Activated CD4-positive, alpha-beta T cell treated with anti-CD3 and anti-CD28 coated beads for 48 hours (primary cell): ENCODE data around the gene ATP6V0E2.
A peak's percentile ranks its signal among the peaks of the same experiment; 100 is the strongest.

Experiments
- DNase-seq: peaks from one replicate; pipeline ENCODE4 v3.0.0-alpha.2; 2020

Gene ATP6V0E2

DNA sequence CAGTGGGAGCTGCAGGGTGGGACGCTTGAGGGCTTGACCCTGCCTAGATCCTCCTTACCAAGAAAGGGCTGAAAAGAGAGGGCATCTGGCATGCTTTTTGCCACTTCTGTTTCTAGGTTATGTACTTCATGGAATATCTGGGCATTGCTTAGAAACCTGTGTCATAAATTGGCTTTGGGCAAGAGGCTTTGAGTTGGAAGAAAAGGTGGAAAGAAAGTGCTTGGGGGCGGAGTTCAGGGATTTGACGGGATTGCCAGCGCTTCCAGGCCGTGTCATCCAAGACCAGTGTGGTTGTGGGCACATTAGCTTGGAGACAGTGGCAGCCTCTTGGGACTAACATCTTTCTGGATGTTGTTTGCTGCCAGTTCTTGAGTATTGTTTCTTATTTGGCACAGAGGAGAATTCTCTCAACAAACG is 34.8 kb upstream of the ATP6V0E2 start:
- DNase-seq: no peak

DNA sequence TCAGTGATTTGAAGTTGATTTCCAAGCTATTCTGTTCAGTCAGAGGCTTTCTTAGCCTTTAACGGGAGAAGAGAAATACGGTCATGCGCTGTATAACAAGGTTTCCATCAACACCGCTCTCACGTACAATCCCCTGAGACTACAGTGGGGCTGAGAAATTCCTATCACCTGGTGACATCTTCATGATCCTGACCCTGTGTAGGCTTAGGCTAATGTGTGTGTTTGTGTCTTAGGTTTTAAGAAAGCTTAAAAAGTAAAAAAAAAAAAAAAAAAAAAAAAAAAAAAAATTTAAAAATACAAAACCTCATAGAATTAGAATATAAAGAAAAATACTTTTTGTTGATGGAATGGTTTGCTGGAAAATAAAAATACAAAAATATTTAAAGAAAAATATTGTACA is 33.8 kb upstream of the ATP6V0E2 start:
- DNase-seq: no peak

DNA sequence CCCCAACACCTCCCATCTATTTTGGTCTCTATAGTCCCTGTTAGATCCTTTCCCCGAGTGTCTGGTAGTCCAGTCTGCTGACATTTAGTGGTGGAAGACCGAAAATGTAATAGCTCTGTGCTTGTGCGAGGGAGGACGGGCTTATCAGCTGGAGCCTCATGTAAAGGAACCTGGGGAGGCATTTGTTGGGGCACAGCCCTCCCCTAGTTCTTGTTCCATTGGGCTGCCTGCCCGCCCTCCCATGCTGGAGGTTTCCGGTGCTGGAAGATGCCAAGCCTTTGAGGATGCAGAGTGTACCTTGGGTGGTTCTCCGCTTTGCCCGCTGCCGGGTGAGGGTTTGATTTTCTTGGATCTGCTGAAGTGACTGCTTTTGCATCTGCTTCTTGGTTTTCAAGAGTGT is 30.2 kb upstream of the ATP6V0E2 start:
- DNase-seq: no peak

DNA sequence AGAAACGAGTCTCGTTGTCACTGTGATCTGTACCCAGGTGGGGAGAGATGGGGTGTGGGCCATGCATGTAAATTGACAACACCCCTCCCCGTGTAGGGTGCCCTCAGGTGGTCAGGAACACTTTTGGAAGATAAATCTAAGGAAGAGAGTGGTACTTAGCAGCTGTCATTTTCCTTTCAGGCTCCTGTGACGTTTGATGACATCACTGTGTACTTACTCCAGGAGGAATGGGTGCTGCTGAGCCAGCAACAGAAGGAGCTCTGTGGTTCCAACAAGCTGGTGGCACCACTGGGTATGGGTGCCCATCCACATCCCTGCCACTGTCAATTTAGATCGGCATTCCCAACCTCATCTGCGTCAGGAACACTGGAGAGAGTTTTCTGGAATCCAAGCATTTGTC is 29.3 kb upstream of the ATP6V0E2 start:
- DNase-seq: no peak

DNA sequence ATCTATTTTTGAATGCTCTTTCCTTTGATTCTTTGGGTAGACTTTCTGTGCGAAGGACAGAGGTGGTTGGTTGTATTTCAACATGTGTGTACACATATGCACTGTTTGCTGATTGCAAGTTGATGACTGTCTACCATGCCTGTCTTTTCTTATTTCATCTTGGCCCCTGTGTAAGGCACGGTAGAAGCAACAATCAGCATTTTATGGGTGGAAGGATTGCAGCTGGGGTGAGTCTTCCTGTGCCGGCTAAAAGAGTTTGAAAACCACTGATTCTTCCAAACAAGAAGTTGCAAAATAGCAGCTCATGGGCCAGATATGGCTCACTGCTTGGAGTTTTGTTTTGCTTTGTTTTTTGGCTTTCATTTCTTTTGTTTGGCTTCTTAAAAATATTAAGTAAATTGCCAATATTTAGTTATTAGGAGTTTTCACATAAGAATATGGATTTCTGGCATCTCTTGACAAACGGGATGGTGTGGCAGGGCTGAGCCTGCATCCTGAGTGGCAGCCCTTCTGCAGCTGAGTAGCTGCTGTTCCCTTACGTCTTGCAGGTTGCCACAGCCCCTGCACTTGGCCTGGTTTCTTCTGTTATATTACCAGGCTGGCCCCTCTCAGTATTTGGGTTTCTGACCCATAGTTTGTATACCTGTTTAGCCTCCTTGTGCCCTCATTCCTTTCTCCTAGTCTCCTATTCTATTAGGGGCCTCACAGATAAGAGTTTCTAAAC is 28.4 kb upstream of the ATP6V0E2 start:
- DNase-seq: no peak

DNA sequence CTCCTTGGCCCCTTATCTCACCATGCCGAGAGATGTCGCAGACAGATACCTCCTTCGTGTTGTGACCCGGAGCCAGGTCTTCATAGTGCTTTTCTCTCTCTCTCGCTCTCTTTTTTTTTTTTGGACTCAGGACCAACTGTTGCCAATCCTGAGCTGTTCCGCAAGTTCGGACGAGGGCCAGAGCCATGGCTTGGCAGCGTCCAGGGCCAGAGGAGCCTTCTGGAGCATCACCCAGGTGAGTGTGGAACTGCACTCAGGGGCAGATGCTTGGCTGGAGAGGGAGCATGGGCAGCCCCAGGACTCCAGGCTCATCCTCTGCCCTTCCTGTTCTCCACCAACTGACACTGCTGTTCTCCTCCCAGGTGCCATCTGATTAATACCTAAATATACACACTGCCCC is 27.7 kb upstream of the ATP6V0E2 start:
- DNase-seq: no peak

DNA sequence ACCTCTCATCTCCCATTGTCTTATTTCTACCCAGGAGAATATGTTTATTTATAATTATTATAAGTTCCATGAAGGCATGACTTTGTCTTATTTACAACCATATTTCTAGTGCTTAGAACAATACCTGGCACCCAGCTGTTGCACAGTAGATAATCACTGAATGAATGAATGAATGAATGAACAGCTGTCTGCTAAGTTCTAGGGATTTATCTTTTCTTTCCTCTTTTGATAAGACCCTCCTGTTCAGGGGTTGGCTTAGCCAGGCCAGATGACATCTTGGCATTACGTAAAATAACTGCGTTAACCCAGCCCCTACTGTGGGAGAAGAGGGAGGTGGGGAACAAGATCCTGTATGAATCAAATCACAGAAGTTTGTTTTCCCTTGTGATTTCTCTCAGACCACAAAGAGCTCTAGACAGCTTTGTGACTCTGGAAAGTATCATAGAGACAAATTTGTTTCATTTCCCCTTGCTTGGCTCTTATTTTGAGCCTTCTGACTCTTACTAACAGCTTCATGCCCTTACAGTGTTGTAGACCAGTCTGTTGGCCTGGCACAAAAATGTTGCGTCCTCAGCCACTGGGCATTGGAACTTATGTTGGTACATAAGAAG is 27.2 kb upstream of the ATP6V0E2 start:
- DNase-seq: no peak

DNA sequence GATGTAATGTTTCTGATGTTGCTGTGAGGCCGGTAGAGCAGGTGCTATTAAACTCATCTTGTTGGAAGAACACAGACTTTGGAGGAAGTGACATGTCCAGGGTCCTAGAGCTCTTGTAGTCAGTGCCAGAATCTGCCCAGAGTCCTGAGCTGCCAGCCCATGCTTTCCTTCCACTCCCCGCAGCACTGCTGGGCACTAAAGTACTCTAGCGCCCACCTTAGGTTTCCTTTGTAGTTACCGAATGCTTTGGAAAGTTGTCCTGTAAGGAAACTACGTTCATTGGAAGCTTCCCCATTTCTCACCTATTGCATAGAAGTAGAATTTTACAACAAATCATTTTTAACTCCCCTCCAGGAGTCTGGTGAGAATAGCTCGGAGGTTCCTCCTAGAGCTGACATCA is 24.6 kb upstream of the ATP6V0E2 start:
- DNase-seq: no peak

DNA sequence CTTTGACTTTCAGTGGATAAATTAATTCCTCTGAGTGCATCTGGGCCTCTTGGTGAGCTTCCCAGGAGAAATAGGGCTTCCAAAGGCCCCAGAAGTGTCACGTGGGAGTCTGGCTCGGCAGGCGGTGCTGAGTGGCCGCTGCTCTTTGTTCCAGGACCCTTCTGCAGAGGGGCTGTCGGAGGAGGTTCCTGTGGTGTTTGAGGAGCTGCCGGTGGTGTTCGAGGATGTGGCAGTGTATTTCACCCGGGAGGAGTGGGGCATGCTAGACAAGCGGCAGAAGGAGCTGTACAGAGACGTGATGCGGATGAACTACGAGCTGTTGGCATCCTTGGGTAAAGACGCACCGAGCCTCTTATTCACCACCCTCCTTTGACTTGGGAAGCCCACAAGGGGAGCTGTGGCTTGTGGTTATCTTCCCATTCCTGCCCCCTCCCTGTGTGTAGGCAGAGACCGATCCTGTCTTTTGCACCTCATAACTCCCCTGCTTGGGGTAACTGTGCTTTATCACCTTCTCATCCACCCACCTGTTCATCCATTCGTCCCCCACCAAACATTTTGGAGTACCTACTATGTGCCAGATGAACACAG is 23.7 kb upstream of the ATP6V0E2 start:
- no peak for DNase-seq

DNA sequence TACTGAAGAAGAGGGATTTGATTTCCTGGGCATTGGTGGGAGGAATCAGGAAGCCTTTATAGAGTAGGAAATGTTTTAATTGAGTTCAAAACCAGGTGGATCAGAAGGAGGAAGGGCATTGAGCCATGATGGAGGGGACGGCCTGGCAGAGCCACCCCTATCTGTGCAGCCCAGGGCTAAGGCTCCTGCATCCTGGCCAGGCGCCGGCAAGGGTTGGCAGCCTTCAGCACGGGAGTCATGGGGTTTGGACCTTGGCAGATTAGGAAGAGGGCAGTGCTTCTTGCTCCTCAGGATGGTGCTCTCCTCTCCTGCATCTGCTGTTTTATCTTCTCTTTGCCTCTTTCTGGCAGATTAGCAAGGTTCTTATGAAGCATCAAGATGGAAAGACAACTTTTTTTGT is 23.1 kb upstream of the ATP6V0E2 start:
- no peak for DNase-seq

DNA sequence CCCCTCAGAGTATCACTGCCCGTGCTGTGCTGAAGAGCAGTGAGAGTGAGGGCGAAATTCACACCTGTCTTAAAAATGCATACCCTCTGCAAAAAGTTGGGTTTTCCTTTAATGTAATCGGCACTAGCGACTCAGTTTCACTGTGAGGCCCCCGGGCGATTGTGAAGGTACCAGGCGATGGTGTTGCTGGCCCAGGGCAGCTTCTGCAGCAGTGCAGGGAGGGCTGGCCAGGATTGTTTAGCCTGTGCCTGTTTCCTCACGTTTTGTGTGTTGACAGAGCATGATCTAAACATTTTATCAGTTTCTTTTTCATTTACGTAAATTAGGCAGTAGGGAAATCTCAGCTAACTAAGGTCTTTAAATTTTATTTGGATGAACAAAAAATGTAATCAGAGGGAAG is 22.3 kb upstream of the ATP6V0E2 start:
- DNase-seq: no peak

DNA sequence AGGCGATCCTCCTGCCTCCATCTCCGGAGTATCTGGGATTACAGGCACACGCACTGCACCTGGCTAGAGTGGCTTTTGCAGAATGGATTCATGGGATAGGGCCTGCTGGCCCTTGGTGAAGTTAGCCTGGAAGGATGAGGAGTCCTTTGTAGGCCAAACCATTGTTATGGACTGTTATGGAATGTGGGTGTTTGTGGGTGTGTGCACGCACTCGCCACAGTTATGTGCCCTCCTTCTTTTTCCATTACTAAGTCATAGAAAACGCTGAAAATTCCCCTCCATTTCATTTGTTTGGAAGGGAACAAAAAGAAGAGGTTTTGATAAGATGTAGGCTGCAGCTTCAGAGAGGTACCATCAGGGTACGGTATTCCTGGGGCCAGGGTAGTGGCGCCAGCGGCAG is 20.6 kb upstream of the ATP6V0E2 start:
- no peak for DNase-seq

DNA sequence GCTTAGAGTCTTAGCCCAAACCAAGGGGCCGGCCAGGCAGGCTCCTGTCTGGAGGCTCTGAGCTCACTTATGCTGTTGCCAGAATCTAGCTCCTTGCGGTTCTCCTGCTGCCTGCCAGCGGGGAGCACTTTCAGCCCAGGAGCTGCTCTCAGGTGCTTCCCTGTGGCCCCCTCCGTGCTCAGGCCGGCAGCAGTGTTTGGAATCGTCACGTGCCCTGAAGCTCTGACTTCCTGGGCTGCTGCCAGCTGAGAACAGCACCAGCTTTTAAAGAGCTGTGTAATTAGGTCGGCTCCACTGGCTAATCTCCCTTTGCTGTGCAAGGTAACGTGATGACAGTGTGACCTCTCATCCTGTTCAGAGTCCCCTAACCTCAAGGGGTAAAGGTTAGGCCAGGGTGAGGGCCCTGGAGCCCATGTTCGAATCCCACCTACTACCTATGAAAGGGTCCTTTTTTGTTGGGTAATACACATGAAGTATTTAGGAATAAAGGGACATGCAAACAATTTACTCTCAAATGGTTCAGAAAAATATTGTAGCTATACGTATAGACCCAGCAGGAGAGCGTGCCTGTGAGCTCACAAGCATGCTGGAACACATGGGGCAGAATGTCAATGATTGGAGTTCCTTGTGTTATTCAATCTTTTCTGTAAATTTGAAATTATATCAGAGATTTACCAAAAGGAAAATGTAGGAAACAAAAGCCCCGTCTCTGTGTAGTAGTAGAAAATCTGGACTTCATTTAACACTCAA is 19.0 kb upstream of the ATP6V0E2 start:
- DNase-seq: no peak

DNA sequence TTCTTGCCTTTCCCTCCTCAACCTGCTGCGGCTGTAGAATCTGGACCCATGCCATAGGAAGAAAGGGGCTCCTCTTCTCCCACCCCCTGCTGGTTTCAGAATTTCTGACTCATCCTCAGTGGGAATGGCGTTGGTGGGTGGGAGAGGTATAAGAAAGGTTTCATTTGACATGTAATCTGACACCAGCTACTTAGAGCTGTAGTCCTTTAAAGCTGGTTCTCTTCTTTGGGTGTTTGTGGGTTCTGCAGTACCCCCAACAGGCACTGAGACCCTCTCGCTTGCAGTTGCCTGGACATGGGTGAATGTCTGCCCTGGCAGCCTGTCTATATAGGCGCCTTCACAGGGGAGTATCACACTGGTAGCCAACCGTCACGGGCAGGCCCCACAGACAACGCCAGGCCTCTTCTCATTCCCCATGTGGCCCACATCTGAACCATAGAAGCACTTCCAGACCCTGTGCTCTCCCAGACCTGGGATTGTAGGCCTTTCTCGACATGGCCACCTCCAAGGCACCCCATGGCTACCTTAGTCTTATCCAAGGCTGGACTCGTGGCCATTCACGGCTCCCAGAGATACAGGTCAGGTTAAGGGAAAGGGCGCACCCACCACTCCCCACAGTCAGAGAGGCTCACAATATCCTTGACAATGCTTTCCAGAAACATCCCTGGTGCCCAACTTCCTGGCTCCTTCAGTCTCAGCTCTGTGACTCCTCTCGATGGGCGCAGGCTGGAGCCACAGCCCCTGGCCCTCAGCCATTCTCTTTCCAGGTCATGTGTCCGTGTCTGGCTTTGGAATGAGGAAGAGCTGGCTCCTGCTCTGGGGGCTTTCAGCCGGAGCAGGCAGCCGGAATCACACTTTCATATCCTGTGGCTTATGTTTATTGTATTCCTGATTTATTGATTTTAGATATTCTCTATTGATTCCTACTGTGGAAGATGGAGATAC is 18.1 kb upstream of the ATP6V0E2 start:
- DNase-seq: no peak

DNA sequence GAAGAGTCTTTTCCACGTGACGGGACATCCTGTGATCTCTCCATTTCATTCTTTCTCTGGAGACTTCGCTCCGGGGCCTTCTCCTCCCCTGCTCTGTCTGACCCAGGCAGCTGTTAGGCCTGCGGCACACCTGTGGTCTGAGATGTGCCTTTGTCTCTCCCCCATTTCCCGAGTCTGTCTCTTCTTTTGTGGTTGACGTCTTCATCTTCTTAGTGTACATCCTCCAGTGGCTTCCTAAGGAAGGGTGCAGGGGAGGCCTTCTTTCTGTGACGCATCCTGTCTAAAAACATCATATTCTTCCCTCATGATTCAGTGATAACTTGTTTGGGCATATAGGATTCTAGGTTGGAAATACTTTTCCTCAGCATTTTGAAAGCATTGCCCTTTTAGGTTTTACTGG is 17.2 kb upstream of the ATP6V0E2 start:
- peak; percentile 42 for DNase-seq

DNA sequence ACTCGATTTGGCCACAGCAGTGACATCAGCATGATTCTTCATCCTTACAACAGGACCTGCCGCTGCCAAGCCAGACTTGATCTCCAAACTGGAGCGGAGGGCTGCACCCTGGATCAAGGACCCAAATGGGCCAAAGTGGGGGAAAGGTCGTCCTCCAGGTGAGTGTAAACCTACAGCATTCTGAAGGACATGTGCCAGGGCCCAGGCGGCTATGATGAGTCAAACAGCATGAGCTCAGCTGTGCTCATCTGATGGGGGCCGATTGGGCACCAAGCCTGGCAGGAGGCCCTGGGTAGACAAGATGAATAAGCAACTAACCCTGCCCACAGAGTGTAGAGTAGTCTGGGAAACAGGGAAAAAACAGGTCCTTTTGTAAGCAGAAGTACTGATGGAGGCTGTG is 14.4 kb upstream of the ATP6V0E2 start:
- no peak for DNase-seq

DNA sequence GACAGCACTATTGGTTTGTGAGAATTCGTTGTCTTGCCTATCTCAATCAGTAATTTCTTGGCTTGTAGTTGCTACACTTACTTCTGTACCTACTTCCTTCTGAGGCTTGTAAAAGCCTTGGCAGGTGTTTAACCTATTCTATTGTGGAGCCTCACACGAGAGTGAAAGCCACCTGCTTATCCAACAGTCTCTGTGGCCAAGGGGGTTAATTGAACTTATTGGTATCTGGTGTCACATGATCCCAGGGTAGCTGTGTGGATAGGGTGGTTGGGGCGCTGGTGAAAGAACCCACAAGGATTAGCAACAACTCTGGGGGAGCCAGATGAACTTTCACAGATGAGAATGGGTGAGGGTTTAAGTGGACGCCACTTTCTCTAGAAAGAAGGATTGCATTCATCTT is 13.9 kb upstream of the ATP6V0E2 start:
- no peak for DNase-seq

DNA sequence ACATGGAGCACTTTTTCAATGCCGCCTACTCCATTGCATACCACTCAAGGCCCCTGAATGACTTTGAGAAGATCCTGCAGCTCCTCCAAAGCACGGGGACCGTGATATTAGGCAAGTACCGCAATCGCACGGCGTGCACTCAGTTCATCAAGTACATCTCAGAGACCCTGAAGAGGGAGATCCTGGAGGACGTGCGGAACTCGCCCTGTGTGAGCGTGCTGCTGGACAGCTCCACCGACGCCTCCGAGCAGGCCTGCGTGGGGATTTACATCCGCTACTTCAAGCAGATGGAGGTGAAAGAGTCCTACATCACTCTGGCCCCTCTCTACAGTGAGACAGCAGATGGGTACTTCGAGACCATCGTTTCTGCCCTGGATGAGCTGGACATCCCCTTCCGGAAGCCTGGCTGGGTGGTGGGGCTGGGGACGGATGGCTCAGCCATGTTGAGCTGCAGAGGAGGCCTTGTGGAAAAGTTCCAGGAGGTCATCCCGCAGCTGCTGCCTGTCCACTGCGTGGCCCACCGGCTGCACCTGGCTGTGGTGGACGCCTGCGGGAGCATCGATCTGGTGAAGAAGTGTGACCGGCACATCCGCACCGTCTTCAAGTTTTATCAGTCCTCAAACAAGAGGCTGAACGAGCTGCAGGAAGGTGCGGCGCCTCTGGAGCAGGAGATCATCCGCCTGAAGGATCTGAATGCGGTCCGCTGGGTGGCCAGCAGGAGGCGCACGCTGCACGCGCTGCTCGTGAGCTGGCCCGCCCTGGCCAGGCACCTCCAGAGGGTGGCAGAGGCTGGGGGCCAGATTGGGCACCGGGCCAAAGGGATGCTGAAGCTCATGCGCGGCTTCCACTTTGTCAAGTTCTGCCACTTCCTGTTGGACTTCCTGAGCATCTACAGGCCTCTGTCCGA is 12.7 kb upstream of the ATP6V0E2 start:
- DNase-seq: peak; percentile 54

DNA sequence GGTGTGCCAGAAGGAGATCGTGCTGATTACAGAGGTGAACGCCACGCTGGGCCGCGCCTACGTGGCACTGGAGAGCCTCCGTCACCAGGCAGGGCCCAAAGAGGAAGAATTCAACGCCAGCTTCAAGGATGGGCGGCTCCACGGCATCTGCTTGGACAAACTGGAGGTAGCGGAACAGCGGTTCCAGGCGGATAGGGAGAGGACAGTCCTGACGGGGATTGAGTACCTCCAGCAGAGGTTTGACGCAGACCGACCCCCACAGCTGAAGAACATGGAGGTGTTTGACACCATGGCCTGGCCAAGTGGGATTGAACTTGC is 12.1 kb upstream of the ATP6V0E2 start:
- no peak for DNase-seq

DNA sequence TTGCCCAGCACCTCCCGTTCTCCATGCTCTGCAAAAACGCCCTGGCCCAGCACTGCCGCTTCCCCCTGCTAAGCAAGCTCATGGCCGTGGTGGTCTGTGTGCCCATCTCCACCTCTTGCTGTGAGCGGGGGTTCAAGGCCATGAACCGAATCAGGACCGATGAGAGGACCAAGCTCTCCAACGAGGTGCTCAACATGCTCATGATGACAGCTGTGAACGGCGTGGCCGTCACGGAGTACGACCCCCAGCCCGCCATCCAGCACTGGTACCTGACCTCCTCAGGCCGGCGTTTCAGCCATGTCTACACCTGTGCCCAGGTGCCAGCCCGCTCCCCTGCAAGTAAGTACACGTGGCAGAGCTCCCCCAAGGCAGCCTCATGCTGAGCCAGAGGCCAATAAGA is 11.6 kb upstream of the ATP6V0E2 start:
- no peak for DNase-seq

DNA sequence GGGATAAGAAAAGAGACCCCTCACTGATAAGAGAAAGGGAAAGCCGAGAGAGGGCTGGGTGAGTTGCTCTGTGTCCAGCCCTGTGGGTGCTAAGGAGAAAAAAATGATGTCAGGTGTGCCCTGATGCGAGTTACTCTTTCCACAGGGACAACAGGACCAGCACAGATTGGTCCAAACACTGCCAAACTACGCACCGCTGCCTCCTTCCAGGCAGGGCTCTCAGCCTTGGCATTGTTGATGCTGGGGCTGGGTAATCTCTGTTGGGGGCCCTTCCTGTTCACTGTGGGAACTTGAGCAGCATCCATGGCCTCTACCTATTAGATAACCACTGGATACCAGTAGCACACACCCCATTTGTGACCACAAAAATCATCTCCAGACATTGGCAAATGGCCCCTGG is 10.3 kb upstream of the ATP6V0E2 start:
- DNase-seq: no peak

DNA sequence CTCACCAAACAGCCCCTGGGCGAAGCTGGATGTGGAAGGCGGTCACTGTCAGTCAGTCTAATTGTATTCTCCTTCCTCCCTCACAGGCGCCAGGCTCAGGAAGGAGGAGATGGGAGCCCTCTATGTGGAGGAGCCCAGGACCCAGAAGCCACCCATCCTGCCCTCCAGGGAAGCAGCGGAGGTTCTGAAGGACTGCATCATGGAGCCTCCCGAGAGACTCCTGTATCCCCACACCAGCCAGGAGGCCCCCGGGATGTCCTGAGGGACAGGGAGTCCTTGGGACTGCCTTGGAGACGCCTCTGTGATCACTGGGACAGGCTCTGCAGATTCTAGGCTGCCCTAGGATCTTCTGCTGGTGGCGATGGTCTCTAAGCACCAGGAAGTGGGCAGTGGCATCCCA is 9.7 kb upstream of the ATP6V0E2 start:
- DNase-seq: no peak
